Stimulated activated CD8-positive, alpha-beta memory T cell treated with anti-CD3 and anti-CD28 coated beads, Interleukin-7, amount 100 ng/mL, for 4 hours (primary cell): ENCODE data around the gene KCNG4.
A peak's percentile ranks its signal among the peaks of the same experiment; 100 is the strongest.
"Not testable (repeated sequence)": the region's sequence is repeated elsewhere in the genome, so short reads cannot be mapped to it uniquely, and the experiment has no call there.

Source experiments
- DNase-seq, 2 donors: peaks; one replicate each; pipeline ENCODE4 v3.0.0-alpha.2; 2020; ENCODE audit warnings: low read depth in 2 of 2

KCNG4 gene

DNA sequence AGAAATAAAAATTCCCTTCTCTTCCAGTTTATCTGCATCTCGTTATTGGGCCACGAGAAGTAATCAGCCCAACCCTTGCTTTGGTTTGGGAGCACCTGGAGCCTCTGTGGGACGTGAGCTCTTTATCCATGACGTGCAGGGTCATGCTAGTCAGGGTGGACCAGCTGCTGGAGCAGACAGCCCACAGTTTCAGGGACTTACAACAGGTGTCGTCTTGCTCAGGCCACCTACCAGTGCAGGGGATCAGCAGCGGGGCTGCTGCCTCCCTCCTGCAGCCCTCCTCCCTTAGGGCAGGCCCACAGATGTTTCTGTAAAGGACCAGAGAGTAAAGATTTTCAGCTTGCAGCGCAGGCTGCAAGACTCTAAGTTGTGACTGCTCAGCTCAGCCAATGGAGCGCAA is 31.9 kb downstream of the KCNG4 start:
- DNase-seq = no peak

DNA sequence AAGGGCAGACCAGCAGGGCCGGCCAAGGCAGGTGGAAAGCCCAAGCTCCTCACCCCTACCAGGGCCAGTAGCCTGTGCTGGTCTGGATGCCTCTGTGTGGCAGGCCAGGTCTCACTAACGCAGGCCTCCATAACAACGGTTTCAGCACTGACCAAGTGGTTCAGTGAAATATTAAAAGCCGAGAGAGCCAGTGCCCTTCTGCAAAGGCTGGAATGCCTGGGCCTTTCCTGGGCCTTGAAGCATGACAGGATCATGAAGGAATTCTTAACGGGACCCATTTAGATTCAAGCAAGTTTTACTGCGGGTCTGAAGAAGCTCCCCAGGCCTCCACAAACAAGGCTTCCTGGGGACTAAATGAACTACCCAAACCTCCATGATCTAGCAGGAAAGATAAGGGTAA is 32.6 kb downstream of the KCNG4 start:
- no peak for DNase-seq

DNA sequence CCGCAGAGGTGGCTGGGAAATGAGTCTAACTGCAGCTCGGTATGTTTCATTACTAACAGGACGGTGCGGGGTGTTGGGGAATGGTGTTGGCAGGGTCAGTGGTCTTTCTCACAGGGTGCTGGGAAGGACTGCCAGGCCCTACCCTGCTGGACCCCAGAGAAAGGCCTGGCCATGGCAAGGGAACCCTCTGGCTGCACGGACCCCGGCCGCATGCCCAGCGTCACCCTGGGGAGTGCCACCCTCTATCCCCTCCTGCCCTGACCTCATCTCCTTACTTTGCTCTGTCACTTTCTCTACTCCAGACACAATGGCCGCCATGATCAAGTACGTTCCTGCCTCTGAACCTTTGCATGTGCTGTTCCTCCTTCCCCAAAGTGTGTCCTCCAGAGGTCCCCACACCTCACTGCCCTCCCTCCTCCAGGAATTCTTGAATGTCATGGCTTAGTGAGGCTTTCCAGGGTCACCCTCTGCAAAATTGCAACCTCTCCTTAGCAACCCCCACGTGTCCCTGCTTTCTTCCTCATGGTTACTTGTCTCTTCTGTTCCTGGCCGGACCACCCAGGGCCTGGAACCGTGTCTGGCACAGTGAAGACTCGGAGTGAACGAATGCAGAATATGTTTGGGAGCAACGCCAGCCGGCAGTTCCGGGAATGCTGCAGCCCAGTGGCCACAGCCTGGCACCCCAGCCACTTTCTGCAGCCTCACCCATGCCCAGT is 33.7 kb downstream of the KCNG4 start:
- DNase-seq = no peak

DNA sequence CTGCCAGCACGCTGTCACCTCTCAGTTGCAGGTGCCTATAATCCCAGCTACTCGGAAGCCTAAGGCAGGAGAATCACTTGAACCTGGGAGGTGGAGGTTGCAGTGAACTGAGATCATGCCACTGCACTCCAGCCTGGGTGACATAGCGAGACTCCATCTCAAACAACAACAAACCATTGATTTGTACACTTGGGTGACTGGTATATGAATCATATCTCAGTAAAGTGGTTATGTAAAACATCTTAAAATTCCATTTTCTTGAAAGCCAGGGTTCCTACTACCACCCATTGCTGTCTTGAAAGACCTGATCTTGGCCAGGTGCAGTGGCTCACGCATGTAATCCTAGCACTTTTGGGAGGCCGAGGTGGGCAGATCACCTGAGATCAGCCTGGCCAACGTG is 34.7 kb downstream of the KCNG4 start:
- DNase-seq = not testable (repeated sequence)

DNA sequence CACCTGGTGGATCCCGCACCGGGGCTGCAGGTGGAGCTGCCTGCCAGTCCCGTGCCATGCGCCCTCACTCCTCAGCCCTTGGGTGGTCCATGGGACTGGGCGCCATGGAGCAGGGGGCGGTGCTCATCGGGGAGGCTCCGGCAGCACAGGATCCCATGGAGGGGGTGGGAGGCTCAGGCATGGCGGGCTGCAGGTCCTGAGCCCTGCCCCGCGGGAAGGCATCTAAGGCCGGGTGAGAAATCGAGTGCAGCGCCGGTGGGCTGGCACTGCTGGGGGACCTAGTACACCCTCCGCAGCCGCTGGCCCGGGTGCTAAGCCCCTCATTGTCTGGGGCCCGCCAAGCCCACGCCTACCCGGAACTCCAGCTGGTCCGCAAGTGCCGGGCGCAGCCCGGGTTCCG is 35.3 kb downstream of the KCNG4 start:
- DNase-seq = not testable (repeated sequence)

DNA sequence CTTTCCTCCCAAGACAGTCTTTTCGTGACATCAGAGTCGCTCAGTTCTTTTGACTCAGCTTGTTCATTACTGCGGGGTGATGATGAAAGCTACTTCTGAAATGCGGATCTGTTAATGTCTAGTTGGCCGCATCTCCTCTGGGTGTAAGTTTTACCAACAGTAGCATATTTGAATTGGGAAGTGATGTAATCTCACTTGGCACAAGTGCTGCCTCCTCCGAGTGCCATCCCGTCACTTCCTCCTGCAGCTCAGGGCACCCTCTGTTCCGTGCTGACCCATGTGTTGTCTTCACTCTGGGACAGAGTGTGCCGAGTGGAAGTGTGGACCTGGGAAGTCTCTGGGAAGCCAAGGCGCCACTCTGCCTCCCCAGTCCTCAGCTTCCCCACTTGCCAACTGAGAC is 40.0 kb downstream of the KCNG4 start:
- no peak for DNase-seq

DNA sequence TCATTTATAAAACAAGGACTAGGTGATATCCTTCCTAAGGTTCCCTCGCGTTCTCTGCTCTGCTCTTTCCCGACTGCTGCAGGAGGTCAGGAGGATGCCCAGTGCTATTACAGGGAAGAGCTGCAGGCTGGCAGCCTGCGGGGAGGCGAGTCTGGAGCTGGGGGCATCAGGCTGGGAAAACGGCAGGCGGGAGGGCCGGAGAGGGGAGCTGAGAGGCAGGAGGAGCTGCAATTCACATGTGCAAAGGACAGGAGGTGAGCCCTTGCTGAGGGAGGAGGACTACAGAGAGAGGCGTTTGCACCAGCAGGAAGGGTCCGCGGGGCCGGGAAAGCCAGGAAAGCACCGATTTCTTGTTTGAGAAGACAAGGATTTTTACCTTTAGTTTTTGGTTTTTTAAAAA is 40.7 kb downstream of the KCNG4 start:
- no peak for DNase-seq

DNA sequence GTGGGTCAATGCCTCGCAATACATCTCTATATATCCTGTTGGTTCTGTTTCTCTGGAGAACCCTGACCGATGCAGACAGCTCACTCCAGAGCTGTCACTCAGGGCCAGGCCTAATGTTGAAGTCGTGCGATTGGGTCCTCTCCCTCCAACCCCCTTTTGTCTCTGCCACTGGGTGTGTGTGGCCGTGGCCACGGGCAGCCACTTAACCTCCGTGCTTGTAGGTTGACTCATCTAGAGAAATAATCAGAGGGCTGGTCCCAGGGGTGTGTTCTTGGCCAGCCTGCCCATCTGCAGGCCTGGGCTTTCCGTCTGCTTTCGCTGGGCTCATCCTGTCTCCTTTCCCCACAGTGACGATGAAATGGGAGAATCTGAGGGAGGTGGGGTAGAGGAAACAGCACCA is 41.4 kb downstream of the KCNG4 start:
- DNase-seq = no peak

DNA sequence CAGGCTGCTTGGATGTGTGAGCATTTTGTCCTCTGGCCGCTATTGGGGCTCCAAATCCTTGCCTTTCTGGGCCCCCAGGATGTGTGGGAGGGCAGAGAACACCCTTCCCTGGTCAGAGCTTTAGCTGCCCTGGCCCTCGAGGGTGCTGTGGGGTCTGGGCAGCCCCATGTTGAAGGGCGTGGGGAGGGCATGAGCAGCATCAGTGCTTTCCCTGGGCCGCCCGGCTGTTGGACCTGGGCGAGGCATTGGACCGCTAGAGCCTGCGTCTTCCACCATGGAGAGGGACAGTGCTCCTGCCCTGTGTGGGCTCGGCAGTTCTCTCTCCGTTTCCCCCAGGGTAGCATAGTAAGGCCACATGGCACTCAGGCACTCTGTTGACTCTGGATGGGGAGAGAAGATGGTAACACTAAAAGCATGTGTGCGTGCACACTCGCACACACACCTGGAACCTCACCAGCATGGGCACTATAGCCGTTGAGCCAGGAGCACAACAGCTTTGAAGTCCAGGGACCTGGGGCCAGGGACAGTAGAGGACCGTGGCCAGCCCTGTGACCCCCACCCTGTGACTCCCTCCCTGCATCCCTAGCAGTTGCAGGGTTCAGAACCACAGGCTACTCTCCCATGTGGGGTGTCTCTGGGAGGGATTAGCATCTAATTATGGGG is 42.2 kb downstream of the KCNG4 start:
- DNase-seq = no peak

DNA sequence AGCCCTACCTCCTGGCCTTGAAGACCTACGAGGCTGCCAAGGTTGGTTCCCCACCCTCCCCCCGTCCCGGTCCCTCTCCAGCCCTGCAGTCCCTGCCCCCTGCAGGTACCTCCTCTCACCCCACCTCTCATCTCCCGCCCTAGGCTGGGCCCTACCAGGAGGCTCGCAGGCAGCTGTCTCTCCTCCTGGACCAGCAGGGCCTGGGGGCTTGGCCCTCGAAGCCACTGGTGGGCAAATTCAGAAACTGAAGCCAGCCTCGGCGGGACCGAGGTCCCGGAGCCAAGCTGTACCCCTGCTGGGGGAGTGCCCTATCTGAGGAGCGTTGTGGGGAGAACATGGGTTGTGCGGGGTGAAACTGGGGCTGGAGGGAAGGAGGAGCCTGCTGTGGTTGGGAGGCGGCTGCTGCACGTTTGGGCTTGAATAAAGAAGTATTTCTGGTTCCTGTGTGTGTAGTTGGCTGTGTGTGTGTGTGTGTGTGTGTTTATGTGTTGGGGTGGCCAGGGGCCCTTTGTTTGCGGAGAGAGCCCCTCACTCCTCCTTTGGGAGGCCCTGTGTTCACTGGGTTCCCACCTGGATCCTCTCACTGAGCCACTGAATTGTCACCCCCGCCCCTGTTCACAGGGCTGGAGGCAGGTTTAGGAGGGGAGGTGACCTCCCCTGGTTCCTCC is 43.0 kb downstream of the KCNG4 start:
- DNase-seq = no peak

DNA sequence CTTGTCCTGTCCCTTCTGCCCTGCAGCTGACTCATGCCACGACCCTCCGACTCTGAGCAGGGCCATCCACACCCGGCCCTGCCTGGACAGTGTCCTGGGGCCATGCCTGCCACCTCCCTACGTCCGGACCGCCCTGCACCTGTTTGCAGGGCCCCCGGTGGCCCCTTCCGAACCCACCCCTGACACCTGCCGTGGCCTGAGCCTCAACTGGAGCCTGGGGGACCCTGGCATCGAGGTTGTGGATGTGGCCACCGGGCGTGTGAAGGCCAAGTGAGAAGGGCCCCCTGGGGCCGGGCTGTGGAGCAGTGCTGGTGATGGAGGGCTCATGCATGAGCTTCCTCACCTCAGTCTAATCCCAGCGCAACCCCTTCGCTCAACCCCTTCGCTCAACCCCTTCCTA is 43.7 kb downstream of the KCNG4 start:
- no peak for DNase-seq

DNA sequence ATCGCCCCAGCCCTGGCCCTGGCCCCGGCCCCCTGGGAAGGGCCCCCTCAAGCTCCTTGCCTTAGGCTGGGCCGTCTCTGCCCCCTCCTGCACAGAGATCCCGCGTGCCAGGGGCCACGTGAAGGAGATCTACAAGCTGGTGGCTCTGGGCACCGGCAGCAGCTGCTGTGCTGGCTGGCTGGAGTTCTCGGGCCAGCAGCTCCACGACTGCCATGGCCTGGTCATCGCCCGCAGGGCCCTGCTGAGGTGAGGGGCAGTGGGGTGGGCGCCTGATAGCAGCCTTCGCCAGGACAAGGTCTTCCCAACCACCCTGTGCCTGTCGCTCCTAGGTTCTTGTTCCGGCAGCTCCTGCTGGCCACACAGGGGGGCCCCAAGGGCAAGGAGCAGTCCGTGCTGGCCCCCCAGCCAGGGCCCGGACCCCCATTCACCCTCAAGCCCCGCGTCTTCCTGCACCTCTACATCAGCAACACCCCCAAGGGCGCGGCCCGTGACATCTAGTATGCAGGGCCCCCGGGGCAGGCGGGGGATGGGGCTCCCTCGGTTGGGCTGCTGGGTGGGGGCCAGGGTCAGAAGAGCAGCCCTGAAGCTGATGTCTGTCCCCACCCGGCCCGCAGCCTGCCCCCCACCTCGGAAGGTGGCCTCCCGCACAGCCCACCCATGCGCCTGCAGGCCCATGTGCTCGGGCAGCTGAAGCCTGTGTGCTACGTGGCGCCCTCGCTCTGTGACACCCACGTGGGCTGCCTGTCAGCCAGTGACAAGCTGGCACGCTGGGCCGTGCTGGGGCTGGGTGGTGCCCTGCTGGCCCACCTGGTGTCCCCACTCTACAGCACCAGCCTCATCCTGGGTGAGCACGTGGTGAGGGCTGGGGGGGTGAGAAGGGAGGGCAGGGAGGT is 44.4 kb downstream of the KCNG4 start:
- no peak for DNase-seq

DNA sequence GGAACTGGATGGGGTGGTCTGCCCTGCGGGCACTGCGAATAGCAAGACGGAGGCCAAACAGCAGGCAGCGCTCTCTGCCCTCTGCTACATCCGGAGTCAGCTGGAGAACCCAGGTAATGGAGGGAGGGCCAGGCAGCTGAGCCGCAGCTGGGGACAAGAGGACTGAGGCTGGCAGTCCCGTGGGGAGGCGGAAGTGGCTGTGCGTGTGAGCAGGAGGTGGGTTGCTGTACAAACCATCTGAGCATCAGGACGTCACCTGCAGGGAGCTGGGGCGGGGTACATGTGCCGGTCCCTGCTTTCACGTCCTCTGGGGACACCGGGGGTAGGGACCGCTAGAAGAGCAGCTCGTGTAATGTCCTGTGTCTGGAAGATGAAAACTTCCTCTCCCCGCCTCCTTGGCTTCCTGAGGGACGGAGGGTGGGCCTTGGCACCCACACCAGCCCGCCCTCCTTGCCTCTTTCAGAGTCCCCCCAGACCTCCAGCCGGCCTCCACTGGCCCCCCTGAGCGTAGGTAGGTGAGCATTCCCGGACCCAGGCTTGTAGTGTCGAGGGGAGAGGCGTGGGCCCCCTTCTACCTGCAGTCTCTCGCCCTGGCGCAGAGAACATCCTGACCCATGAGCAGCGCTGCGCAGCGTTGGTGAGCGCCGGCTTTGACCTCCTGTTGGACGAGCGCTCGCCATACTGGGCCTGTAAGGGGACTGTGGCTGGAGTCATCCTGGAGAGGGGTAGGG is 45.2 kb downstream of the KCNG4 start:
- no peak for DNase-seq

DNA sequence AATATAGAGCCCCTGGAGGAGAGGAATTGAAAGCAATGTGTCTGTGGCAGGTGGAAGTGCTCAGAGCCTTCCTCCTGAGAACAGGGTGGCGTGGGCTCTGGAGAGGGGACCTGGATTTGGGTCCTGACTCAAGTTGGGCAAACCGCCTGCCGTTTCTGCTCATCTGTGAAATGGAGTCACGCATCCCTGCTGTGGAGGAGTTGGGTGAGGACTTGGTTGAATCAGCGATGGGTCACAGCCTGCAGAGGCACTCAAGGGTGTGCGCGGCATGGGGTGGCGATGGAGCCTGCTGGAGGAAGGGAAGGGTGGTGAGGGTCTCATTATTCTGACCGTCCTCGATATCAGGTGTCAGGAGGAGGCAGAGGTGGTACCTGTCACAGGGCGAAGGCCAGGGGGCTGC is 45.8 kb downstream of the KCNG4 start:
- no peak for DNase-seq

DNA sequence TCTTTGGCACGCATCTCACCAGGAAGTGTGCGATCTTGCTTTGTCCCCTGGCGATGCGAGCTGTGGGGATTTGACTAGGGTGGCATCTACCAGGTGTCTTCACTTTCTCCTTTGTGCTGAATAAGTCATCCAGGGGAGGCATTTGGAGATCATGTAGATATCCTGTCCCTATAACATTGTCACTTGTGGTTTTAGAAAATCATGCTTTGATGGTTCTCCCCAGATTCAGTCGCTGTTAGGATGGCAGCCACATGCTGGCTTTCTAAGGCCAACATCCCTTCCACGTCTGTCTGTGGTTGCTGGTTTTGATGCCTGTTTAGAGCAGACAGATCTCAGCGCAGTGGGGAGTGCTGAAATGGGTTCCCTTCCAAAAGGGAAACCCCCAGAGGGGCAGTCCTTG is 46.3 kb downstream of the KCNG4 start:
- DNase-seq = no peak

DNA sequence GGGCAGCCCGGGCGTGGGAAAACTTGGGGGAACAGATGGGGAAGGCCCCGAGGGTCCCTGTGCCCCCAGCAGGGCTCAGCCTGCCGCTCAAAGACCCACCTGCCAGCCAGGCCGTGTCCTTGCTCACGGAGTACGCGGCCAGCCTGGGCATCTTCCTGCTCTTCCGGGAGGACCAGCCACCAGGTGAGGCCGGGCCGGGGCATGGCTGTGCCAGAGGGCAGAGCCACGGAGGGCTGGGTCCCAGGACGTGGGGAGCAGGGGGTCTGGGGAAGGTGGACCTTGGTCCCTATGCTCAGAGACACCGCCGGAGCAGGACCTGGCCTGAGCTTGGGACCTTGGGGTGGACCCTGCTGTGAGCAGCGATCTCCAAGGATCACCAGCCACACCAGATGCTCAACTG is 48.3 kb downstream of the KCNG4 start:
- no peak for DNase-seq

DNA sequence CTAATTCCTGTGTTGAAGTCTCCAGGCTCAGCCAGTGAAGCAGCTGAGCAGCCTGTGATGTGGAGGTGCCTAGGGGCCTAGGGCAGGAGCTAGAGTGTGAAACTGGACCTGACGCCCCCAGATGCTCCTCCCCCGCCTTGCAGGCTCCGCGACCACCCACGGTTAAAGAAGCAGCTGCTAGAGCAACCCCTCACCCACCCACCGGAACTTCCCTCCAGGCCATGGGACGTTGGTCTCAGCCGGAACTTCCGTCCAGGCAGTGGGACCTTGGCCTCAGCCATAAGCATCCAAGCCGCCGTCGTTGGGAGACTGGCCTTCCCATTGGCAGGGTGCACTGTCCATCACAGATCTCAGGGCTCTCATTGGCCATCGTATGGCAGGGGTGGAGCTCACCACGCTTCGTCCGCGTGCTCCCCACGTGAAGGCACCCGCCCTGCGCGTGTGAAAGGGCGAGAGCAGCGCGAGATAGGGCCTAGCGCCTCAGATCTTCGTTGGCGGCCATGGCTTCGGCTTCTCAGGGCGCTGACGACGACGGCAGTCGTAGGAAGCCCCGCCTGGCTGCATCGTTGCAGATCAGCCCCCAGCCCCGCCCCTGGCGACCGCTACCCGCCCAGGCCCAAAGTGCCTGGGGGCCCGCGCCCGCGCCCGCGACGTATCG is 49.0 kb downstream of the KCNG4 start, which contains the start of gene ADAD2:
ADAD2 (plus strand) TSS at position 427 of the 658 bp plus-strand sequence; CDS start at position 501, 74 bp downstream.
- DNase-seq = no peak

DNA sequence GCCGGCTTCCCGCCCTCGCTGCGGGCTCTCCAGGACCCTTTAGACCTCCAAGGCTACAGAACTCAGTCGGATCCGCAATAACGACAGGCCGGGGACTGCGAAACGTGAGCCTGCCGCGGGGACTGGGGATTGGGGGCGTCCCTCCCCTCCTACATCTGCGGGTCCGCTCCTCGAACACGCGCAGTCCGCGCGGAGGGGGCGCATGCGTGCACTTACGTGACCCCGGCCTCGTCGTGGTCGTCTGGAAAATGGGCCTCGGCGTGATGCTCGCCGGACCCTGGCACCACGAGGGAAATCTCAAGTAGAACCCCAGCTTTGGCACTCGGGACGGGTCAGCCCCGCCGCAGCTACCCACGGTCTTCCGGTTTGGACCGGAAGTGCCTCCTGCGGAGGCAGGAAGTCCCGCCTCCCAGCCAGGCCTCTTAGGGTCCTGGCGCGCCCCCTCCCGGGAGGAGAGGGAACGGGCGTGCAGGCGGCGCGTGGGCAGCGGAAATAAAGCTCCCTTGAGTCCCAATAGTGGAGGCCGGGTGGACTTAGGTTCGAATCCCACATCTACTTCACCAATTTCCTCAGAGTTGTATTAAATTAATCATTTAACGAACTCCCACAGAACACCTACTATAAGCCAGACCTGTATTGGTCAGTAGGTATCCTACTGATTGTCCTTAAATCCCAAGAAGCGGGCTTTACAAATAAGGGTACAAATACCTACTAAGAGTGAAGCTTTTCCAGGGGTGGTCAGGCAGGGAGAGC is 53.0 kb downstream of the KCNG4 start, which contains the start of gene TAF1C:
TAF1C (minus strand) TSS at position 373 of the 753 bp plus-strand sequence. CDS start 2,069 bp downstream, outside the sequence.
- DNase-seq = peak; percentile 83 to 85

DNA sequence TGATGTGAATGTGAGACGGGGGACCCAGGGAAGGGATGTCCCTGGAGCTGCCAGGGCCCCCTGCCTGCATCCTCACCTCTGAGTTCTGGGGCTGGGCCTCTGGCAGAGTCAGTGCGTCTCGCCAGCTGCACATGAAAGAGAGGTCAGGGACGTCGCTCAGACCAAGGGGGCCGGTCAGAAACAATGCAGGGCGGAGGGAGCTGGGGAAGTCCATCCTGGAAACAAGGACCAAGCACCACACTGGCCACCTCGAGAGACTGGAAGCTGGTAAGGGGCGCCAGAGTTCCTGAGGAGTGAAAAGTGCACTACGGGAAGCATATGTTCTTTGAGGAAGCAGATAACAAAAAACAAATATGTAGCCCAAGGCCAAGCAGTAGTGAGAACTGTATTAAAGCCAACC is 55.0 kb downstream of the KCNG4 start:
- DNase-seq = no peak
